ENCODE results near the gene USP10.
"Not testable (repeated sequence)": the region's sequence is repeated elsewhere in the genome, so short reads cannot be mapped to it uniquely, and the experiment has no call there.

The USP10 gene

DNA sequence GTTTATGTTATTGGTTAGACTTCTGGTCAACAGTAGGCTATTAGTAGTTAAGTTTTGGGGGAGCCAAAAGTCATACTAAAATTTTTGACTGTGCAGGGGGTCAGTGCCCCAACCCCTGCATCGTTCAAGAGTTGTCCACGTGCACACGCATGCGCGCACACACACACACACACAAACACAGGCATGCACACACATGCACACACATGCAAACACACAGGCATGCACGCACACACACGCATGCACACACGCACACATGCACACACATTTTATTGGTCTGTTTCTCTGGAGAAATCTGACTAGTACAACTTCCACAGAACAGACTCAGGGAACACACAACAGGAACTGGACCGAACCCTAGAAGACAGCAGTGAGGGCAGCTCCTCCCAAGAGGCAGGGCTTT lies 24.4 kb upstream of the USP10 start:
- no peak for DNase-seq (ENCODE audit: low spot score)

DNA sequence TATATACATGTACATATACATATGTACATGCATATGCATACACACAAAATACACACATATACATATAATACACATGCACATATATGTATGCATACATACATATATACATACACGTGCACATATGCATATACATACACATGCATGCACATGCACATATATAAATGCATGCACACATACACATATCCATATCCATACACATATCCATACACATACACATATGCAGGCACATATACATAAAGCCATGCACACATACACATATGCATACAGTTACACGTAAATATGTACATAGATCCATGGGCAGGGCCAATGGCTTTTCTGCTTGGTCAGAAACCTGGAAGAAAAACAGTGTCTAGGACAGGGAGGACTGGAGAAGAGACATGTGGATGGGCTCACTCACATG lies 23.9 kb upstream of the USP10 start:
- no peak for DNase-seq (ENCODE audit: low spot score)

DNA sequence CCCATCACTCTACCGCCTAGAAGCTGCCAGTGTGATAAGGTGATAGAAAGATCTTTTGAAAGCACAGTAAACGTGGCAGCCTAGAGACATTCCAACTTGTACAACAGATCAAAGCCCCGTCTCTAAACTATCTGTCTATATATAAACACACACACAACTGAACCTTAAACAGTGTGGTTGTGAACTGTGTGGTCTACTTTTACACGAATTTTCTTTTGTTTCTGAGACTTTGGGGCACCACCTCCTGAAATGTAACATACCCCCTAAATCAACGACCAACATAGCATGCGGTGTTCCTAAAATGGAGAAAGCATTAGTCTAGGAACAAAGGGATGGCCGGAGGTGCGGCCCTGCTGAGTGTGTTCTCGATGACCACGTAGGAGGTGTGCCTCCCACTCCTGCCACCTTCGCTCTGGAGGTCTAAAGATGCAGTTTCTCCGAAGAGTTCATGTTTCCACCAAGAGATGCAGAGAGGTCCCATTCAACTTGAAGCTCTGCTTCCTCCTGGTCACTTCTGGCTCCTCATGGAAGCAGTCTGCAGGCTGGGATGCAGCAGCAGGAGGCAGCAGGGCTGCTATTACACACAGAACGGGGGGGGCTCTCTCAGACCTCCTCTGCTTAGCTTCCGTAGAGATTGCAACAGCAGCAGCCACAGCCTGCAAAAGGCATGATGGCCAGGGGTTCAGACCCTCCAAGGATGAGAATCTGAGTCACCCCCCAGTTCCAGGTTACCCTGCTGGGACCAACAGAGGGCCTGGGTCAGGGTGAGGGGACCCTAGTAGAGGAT lies 22.6 kb upstream of the USP10 start:
- DNase-seq (ENCODE audit: low spot score), result no peak

DNA sequence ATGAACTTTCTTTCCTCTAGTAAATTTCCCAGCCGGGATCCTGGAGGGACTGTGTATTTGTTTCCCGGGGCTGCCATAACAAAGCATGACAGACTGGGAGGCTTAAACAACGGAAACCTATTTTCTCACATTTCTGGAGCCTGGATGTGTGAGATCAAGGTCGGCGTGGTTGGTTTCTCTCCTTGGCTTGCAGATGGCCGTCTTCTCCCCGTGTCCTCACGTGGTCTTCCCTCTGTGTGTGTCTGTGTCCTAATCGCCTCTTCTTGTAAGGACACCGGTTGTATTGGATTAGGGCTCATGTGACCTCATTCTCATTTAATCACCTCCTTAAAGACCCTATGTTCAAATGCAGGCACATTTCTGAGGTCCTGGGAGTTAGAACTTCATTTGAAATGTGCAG lies 22.0 kb upstream of the USP10 start:
- no peak for DNase-seq (ENCODE audit: low spot score)

DNA sequence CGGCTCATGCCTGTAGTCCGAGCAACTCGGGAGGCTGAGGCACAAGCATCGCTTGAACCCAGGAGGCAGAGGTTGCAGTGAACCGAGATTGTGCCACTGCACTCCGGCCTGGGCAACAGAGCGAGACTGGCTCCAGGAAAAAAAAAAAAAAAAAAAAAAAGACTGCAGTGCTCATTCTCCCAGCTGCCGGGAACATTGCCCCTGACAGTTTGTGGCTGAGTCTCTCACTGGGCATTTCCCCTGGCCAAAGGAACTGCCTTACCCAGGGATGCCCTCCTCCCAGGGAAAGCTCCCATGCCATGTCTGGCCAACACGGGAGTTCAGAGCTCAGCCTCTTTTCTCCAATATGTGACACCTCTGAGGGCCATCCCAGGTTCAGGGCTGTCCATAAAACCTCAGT lies 21.3 kb upstream of the USP10 start:
- no peak for DNase-seq (ENCODE audit: low spot score)

DNA sequence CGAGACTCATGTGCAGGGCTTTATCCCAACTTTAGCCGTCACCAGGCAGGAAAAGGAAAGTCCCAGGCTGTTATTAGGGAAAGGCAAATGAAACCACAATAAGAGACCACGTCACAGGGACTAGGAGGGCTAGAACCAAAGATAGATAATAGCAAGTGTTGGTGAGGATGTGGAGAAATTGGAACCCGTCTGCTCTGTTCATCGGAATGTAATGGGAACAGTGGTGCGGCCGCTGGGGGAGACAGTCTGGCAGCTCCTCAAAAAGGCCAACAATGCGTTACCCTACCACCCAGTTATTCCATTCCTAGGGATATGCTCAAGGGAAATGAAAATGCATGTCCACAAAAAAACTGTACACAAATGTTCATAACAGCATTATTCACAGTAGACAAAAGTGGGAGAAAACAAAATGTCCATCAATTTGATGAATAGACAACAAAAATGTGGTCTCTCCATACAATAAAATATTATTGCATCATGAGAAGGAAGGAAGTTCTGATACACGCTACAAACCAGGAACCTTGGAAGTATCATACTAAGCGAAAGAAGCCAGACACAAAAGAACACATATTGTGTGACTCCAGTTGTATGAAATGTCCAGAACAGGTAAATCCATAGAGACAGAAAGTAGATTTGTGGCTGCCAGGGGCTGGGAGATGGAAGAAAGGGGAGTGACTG lies 19.5 kb upstream of the USP10 start:
- DNase-seq (ENCODE audit: low spot score), result no peak

DNA sequence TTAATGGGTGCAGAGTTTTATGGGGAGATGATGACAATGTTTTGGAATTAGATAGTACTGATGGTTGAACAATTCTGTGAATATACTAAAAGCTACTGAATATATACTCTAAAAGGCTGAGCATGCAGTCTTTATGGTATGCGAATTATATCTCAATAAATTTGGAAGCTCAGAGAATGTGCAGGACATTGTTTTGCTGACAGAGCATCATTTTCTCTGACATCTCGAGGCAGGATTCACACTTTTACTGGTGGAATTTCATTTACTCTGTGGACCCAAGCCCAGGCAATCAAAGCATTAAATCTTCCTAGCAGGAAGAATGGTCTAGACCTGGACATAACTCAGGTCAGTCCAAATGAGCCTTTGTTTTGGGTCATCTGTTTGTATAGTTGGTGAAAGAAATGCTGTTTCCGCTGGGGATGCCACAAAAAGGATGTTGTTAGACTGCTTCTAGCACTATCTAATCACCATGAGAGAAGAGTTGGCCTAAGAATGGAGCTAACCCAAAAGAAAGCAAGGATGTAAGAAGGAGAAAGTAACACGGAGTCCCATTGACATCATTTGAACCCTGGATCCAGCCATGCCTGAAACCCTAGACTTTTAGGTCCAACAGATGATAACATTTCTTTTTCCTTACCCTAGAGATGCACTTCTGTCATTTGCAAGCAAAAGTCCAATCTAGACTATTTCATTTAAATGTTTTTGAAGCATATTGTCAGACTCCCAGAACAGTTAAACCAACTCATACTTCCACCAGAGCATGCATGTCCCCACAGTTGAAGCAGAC lies 18.8 kb upstream of the USP10 start:
- DNase-seq (ENCODE audit: low spot score), result no peak

DNA sequence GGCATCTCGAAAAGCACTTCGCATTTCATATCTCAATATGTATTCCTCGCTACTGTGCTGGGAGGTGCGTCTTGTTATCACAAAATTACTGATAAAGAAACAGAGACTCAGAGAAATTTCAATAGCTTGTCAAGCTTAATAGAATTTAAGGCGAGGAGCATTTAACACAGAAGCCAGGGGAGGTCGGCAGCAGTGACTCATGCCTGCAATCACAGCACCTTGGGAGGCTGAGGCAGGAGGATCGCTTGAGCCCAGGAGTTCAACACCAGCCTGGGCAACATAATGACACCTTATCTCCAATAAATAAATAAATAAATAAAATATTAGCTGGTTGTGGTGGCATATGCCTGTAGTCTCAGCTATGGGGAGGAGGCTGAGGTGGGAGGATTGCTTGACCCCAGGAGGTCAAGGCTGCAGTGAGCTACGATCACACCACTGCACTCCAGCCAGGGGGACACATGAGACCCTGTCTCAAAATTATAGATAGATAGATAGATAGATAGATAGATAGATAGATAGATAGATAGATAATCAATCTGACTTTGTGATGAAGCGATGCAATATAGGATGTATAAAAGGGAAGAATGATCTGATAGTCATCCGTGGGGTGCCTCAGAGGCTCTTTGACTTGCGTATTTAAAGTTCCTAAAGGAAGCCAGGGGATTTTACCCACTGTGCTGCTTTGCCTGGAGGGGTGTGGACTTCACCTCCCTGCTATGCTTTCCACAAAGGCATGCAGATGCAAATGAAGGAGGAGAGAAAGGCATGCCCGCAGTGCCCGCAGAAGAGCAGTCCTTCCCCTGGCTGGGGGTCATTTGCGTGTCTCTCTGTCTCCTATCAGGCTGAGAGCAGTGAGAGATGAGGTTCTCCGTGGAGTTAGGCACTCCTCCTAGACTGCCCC lies 15.9 kb upstream of the USP10 start:
- DNase-seq (ENCODE audit: low spot score), result no peak

DNA sequence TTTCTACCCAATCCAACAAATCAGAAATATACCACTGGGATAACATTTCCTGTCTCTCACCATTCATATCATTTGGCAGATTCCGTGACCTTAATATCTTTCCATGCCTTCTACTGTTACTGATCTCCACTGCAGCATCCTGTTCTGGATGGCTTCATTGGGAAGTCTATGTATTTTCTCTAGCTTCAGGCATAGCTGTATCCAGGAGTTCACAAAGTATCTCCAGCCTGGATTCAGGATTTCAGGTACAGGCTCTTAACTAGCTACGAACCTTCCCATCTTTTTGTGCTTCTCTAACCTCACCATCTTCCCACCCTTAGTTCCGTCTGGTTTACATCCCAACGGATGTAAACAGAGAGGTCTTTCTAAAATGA lies 15.2 kb upstream of the USP10 start:
- no peak for DNase-seq (ENCODE audit: low spot score)

DNA sequence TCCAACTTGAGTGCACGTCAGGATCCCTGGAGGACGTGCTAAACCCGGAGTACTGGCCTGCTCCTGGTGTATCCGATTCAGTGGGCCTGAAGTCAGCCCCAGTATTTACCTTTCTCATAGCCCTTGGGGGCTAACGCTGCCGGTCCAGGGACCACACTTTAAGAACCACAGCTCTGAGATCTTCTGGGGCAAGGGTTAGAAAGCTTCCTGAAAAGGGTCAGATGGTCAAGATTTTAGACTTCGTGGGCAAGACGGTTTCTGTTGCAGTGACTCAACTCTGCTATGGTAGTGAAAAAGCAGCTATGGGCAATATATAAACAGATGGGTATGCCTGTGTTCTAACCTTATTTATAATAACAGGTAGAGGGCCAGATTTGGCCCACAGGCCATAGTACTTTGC lies 14.6 kb upstream of the USP10 start:
- DNase-seq (ENCODE audit: low spot score), result no peak

DNA sequence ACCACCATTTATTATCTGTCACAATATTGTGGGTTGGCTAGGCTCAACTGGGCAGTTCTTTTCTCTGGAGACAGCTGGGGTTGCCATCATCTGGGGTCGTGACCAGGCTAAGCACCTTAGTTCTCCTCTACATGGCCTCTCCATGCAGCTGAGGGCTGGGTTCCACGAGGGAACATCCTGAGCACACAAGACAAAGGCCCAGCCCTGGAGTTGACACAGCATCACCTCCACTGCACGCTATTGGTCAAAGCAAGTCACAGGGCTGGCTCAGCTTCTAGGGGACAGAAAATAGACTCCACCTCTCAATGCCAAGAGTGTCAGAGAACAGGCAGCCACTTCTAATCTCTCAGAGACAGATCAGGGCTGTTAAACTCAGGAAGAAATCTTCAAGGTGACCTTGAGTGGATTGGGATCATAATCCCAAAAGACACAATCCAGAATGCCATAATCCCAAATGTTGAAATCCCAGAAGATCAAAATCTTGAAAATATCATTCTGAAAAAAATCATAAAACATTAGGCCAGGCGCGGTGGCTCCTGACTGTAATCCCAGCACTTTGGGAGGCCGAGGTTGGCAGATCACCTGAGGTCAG lies 13.0 kb upstream of the USP10 start:
- DNase-seq (ENCODE audit: low spot score), result no peak

DNA sequence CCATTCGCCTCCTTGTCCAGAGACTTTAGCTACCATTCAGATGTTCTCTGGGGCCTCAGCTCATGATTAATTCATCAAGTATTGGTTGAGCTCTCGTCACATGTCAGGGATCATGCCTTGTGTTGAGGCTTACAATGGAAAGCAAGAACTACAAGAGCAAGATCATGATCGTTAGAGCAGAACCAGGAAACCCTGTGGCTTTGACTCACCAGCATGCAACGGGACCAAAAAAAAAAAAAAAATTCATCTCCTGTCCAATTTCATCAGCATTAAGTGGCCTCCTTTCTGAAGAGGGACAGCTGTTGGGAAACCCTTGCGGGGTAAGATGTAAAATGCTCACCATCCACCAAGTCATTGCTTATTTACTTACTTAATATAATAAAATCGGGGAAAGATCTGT lies 12.1 kb upstream of the USP10 start:
- DNase-seq (ENCODE audit: low spot score), result peak; percentile 81

DNA sequence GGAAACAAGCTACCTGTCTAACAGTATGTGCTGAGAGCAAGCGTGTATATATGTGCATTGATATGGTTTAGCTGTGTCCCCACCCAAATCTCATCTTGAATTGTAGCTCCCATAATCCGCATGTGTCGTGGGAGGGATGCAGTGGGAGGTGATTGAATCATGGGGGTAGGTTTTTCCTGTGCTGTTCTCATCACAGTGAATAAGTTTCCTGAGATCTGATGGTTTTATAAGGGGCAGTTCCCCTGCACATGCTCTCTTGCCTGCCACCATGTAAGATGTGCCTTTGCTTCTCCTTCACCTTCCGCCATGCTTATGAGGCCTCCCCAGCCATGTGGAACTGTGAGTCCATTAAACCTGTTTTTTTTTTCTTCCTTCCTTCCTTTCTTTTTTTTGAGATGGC lies 11.6 kb upstream of the USP10 start:
- DNase-seq (ENCODE audit: low spot score), result not testable (repeated sequence)

DNA sequence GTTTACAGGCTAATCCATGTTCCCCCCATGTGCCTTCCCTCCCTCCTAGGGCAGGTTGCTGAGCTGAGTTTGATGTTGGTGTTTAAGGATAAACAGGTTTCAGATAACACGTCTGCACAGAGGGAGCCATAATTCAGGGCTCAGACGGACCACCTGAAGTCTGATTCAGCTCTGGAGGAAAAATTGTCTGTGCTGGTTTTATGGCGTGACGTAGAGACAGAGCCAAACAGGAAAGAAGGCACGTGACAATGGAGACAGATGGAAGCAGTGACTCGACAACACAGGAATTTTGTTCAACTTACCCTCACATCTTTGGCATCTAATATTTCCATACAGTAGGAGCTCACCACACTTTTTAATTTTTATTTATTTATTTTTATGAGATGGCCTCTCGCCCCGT lies 10.7 kb upstream of the USP10 start:
- DNase-seq (ENCODE audit: low spot score), result peak; percentile 62

DNA sequence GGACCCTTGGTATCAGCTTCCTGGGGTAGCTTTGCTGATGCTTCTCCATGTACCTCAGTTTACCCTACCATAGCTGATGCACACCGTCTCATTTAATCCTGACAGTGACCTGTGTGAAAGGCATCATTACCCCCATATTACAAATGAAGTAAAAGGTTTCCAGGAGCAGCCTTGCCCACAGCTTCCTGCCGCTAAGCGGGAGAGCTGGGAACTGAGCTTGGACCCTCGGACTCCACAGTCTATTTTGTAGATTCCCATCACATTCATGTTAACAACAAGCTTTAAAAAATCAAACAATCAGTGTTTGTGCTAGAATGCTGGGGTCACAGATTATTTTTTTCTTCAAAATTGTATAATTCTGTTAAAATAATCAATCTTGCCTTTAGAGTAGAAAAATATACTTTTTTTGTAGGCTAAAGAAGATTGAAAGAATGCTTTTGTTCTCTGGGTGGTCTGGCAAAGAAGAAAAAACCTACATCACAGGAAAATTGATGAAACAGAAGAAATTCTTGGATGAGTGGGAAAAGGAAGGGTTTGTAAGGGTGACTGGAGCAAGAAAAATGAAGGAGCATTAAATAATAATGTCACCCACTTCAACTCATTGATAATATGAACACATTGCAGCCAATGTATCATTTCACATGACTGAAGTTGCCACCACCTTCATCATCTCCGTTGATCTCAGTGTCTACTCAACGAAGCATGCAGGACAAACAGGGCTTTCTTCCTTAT lies 9.5 kb upstream of the USP10 start:
- no peak for DNase-seq (ENCODE audit: low spot score)

DNA sequence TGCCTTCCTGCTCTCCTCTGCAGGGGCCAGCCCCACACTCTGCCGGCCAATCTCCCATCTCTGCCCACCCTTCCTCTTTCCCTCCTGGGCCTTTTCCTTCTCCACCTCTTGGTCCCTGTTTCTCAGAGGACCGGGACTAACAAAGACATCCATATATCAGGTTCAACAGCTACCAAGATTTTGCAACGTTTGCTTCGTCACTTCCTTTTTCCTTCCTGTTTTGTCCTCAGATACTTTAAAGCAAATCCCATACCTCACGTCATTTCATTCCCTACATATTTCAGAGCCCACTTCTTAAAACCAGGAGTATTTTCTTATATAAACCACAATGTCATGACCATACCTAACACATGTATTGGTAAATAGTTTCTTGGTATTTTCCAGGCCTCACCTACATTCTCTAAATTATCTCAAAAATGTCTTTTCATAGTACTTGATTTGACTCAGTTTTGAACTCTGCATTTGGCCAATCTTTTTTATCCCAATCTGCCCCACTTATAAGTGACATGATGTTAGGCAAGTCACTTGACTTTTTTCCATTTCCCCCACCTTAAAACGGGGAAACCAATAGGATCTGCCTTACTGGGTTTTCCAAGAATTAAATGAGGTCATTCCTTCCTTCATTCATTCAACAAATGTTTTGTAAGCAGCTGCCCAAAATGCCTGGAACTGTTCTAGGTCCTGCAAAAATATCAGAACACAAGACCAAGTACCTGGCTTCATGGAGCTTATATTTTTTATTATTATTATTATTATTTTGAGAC lies 7.2 kb upstream of the USP10 start:
- no peak for DNase-seq (ENCODE audit: low spot score)

DNA sequence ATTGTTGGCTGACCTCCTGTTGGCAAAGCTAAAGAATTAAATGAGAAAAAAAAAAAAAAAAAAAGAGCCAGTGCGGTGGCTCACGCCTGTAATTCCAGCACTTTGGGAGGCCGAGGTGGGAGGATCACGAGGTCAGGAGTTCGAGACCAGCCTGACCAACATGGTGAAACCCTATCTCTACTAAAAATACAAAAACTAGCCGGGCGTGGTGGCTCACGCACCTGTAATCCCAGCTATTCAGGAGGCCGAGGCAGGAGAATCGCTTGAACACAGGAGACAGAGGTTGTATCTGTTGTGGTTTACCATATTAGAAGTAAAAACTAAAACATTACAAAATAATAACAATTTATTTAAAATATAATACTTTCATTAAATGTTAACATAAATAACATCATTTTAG lies 5.9 kb upstream of the USP10 start:
- not testable (repeated sequence) for DNase-seq (ENCODE audit: low spot score)

DNA sequence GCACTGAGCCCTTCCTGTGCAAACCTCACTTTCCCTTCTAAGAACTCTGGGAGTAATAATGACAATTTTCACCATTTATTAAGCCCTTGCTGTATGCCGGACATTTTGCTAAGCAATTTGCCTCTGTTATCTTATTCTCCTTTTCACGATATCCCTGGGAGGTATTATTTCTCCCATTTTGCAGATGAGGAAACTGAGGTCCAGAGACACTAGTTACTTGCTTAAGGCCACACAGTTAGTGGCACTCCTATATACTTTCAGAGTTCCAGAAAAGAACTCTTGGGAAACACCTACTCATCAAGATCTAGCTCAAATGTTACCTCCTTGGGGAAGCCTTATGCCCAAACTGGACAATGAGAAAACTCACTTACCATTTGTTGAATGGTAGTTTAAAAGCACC lies 4.8 kb upstream of the USP10 start:
- DNase-seq (ENCODE audit: low spot score), result no peak

DNA sequence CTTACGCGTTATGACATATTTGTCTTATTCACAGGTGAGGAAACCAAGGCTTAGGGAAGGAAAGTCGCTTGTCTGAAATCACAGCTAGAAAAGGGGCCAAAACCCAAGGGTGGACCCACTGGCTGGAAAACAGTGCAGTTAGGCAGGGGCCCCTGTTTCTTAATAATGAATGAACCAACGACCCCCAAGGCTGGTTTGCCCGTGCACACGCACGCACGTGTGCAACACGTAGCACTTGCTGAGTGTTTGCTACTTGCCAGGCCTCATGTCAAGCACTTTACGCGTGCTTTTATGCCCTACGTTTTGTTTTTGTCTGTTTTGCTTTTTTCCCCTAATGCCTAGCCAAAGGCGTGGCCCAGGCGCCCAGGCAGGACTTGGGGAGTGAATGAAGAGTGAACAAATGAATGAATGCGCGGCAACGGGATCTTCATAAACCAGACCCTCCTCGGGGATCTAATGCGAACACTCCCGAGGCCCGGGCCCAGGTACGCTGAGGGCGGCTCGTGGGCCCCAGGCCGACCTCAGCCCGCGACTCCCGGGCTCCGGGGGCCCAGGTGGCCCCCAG lies 571 bp upstream of the USP10 start:
- DNase-seq (ENCODE audit: low spot score), result no peak

All from hepatic stellate cell (primary cell).